Sigmoid colon (tissue), 4 donors: ENCODE data around the gene TMEM82.

Source experiments
- EP300 ChIP-seq, 4 donors: sonication (generic); formaldehyde crosslinking; IDR thresholded peaks; one replicate each; pipeline ENCODE4 v1.6.1; 2017; ENCODE audit warnings: antibody characterized with exemption in 4 of 4
- POLR2A ChIP-seq, 2 donors: fragments of 450-650 bp; IDR thresholded peaks; one replicate each; pipeline ENCODE4 v1.6.1; 2016; ENCODE audit warnings: antibody characterized with exemption in 2 of 2, mild to moderate bottlenecking in 2 of 2, moderate library complexity in 2 of 2
- POLR2AphosphoS5 ChIP-seq, 4 donors: sonication (generic); formaldehyde crosslinking; IDR thresholded peaks; one replicate each; pipeline ENCODE4 v1.6.1; 2017; ENCODE audit warnings: antibody characterized with exemption in 4 of 4
- TF ChIP-seq, protein P1 (sequence below), 4 experiments: fragments of 450-650 bp in 3 of 4; fragments of 200-600 bp in 1 of 4; IDR thresholded peaks; one replicate each; pipeline ENCODE4 v1.5.1; 2016 to 2019; ENCODE audit warnings: antibody characterized with exemption in 4 of 4, mild to moderate bottlenecking in 3 of 4, moderate library complexity in 2 of 4

DNA sequence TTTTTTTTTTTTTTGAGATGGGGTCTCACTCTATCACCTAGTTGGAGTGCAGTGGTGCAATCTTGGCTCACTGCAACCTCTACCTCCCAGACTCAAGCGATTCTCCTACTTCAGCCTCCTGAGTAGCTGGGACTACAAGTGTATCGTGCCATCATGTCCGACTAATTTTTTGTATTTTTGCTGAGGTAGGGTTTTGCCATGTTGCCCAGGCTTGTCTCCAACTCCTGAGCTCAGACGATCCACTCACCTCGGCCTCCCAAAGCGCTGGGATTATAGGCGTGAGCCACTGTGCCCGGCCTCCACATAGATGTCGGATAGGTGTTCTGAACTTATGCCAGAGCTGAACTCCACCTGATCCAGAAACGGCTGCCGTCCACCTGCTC, 37.1 kb upstream of the TMEM82 start:
- TF ChIP-seq, protein P1, sequence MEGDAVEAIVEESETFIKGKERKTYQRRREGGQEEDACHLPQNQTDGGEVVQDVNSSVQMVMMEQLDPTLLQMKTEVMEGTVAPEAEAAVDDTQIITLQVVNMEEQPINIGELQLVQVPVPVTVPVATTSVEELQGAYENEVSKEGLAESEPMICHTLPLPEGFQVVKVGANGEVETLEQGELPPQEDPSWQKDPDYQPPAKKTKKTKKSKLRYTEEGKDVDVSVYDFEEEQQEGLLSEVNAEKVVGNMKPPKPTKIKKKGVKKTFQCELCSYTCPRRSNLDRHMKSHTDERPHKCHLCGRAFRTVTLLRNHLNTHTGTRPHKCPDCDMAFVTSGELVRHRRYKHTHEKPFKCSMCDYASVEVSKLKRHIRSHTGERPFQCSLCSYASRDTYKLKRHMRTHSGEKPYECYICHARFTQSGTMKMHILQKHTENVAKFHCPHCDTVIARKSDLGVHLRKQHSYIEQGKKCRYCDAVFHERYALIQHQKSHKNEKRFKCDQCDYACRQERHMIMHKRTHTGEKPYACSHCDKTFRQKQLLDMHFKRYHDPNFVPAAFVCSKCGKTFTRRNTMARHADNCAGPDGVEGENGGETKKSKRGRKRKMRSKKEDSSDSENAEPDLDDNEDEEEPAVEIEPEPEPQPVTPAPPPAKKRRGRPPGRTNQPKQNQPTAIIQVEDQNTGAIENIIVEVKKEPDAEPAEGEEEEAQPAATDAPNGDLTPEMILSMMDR (IDR thresholded peaks at IDR 0.05): no peak
- TF ChIP-seq POLR2A (IDR thresholded peaks at IDR 0.05) (no peak), POLR2AphosphoS5 (IDR thresholded peaks at IDR 0.05) (no peak), EP300 (IDR thresholded peaks at IDR 0.05) (no peak)
